Myocyte (in vitro differentiated cells): ENCODE measurements around the gene THRA. TPM values are rescaled to one million over a fixed set of nuclear protein-coding genes. Genes with fewer than 3 reads are reported as not detected.

Source experiments
- DNase-seq: peaks from one replicate; pipeline ENCODE4 v3.0.0-alpha.2; 2012; ENCODE audit warnings: low read depth
- total RNA-seq: library from RNA; depleted of rRNA; stranded (reverse); fragments of >200 nt; gene quantifications from 2 replicates; pipeline ENCODE4 v1.2.3, GENCODE V29; 2014

THRA gene
- total RNA-seq, 1 donor from 2014 or later, result 52.5 TPM

GRCh38 chr17:40098846-40099618 lies 36.3 kb downstream of the THRA start:
- DNase-seq, result peak; percentile 100

- DNase-seq, result no peak
Measured at GRCh38 chr17:40099619-40100418, 37.1 kb downstream of the THRA start.

GRCh38 chr17:40100419-40100668 lies 37.6 kb downstream of the THRA start, which contains the start of gene NR1D1:
Gene NR1D1, minus strand, starts transcription at chr17:40100589. Its CDS starts 495 bp downstream, at chr17:40100094.
- no peak for DNase-seq

- DNase-seq, result peak; percentile 99
Measured at GRCh38 chr17:40100669-40101366, 38.1 kb downstream of the THRA start.

- DNase-seq, result peak; percentile 10
Measured at GRCh38 chr17:40101367-40102210, 38.8 kb downstream of the THRA start.

- no peak for DNase-seq
Measured at GRCh38 chr17:40103071-40103661, 40.4 kb downstream of the THRA start.

GRCh38 chr17:40103688-40104087 lies 40.9 kb downstream of the THRA start:
- DNase-seq, result peak; percentile 69

GRCh38 chr17:40104594-40105486 lies 42.1 kb downstream of the THRA start:
- peak; percentile 15 for DNase-seq

GRCh38 chr17:40105861-40106759 lies 43.3 kb downstream of the THRA start:
- peak; percentile 86 for DNase-seq

GRCh38 chr17:40106760-40107521 lies 44.2 kb downstream of the THRA start:
- peak; percentile 89 for DNase-seq

GRCh38 chr17:40107522-40108174 lies 44.9 kb downstream of the THRA start:
- DNase-seq, result peak; percentile 47

- no peak for DNase-seq
Measured at GRCh38 chr17:40108970-40109824, 46.4 kb downstream of the THRA start.

GRCh38 chr17:40110026-40110845 lies 47.5 kb downstream of the THRA start:
- no peak for DNase-seq

GRCh38 chr17:40111221-40112128 lies 48.7 kb downstream of the THRA start:
- DNase-seq, result peak; percentile 98
